GM23248 (cell line): ENCODE measurements around the gene KCNT1. TPM values are rescaled to one million over a fixed set of nuclear protein-coding genes. Genes with fewer than 3 reads are reported as not detected.

Experiments used
- DNase-seq: peaks from one replicate; pipeline ENCODE4 v3.0.0-alpha.2; 2015
- H2AFZ ChIP-seq: fragments of 200-600 bp; sonication (generic); 2 replicates; pipeline ENCODE4 v1.6.1; 2016; ENCODE audit warnings: antibody characterized with exemption
- H3F3A ChIP-seq: fragments of 200-600 bp; sonication (generic); 2 replicates; pipeline ENCODE4 v1.6.1; 2016; ENCODE audit warnings: mild to moderate bottlenecking, antibody characterized with exemption, mixed run types; ENCODE audit not compliant: insufficient read depth
- H3K27ac ChIP-seq: fragments of 200-600 bp; sonication (generic); 2 replicates; pipeline ENCODE4 v1.5.1; 2016; ENCODE audit warnings: mild to moderate bottlenecking
- H3K27me3 ChIP-seq: fragments of 200-600 bp; sonication (generic); replicated peaks from 2 replicates; pipeline ENCODE4 v1.6.1; 2016; ENCODE audit warnings: mild to moderate bottlenecking; ENCODE audit not compliant: insufficient read depth
- H3K36me3 ChIP-seq: fragments of 200-600 bp; sonication (generic); 2 replicates; pipeline ENCODE4 v1.6.1; 2016; ENCODE audit warnings: low read depth, mild to moderate bottlenecking
- H3K4me1 ChIP-seq: fragments of 200-600 bp; sonication (generic); 2 replicates; pipeline ENCODE4 v1.6.1; 2016; ENCODE audit warnings: mild to moderate bottlenecking; ENCODE audit not compliant: insufficient read depth
- H3K4me2 ChIP-seq: fragments of 200-600 bp; sonication (generic); one replicate; pipeline ENCODE4 v1.6.1; 2016; ENCODE audit warnings: mild to moderate bottlenecking; ENCODE audit not compliant: unreplicated experiment
- H3K4me3 ChIP-seq: fragments of 200-600 bp; sonication (generic); 2 replicates; pipeline ENCODE4 v1.5.1; 2016; ENCODE audit warnings: mild to moderate bottlenecking
- H3K79me2 ChIP-seq: fragments of 200-600 bp; sonication (generic); 2 replicates; pipeline ENCODE4 v1.6.1; 2016; ENCODE audit warnings: mild to moderate bottlenecking; ENCODE audit not compliant: insufficient read depth
- H3K9ac ChIP-seq: fragments of 200-600 bp; sonication (generic); 2 replicates; pipeline ENCODE4 v1.6.1; 2016; ENCODE audit warnings: mild to moderate bottlenecking
- H3K9me2 ChIP-seq: fragments of 200-600 bp; sonication (generic); 2 replicates; pipeline ENCODE4 v1.6.1; 2016; ENCODE audit warnings: mixed run types, mild to moderate bottlenecking, moderate library complexity; ENCODE audit not compliant: insufficient read depth
- H3K9me3 ChIP-seq: fragments of 200-600 bp; sonication (generic); one replicate; pipeline ENCODE4 v1.6.1; 2017; ENCODE audit warnings: low read depth
- H4K20me1 ChIP-seq: fragments of 200-600 bp; sonication (generic); 2 replicates; pipeline ENCODE4 v1.6.0; 2016; ENCODE audit not compliant: insufficient read depth
- EZH2 ChIP-seq: fragments of 200-600 bp; sonication (generic); IDR thresholded peaks from 2 replicates; pipeline ENCODE4 v1.6.1; 2018; ENCODE audit warnings: antibody characterized with exemption, mild to moderate bottlenecking; ENCODE audit not compliant: insufficient read depth, poor library complexity, severe bottlenecking
- EZH2phosphoT487 ChIP-seq: fragments of 200-600 bp; sonication (generic); IDR thresholded peaks from 2 replicates; pipeline ENCODE4 v1.6.1; 2018; ENCODE audit warnings: antibody characterized with exemption, moderate library complexity, mild to moderate bottlenecking, low read depth; ENCODE audit not compliant: insufficient read depth
- WGBS, 2 experiments: methylation state at CpG; one replicate each; pipeline ENCODE4 v1.1.6; 2015 to 2017; ENCODE audit warnings: low lambda C conversion rate in 2 of 2, low coverage in 1 of 2; ENCODE audit errors: missing lambda C conversion rate in 2 of 2; 5-methylcytosine and 5-hydroxymethylcytosine counted together
- in situ Hi-C: fragments of 300-500 bp; cut with MboI; formaldehyde crosslinking; loops from 2 replicates; pipeline ENCODE4 v1.15.0; 2020
- polyA plus RNA-seq: library from polyadenylated mRNA; unstranded; fragments of >200 nt; fragmentation: Nextera tagmentation; extraction: Ambion mirVana; gene quantifications from 2 replicates; pipeline ENCODE4 v1.2.1, GENCODE V29; 2016
- total RNA-seq: library from RNA; depleted of rRNA; stranded (reverse); fragments of >200 nt; shearing (Covaris generic); gene quantifications from 2 replicates; pipeline ENCODE4 v1.2.3, GENCODE V29; 2014

The KCNT1 gene
- total and polyA plus RNA-seq, 2 experiments from 2014 or later: not detected

DNA sequence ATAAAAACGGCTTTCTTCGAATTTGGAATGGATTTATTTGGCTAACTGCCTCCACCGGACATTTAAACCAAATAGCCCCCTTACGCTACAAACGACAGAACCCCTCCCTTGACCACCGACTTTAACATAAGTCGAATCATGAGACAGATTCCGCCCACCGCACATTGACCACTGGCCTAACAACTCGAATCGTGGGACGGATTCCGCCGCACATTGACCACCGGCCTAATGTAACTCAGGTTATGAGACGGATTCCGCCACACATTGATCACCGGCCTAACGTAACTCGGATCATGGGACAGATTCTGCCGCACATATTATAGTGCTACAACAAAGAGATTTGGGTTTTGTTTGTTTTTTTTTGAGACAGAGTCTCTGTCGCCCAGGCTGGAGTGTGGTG lies 41.6 kb upstream of the KCNT1 start:
- H3K4me2 ChIP-seq: no peak overlapping the region
- H3K4me1 ChIP-seq: no peaks in the 10 kb centered on the region
- no peak overlapping the region for H3K27ac ChIP-seq
- H3F3A ChIP-seq: no peaks in the 10 kb centered on the region
- H3K9me3 ChIP-seq: no peaks in the 10 kb centered on the region
- H3K27me3 ChIP-seq: peaks cover 5% of the 10 kb centered on the region
- no peaks in the 10 kb centered on the region for H4K20me1 ChIP-seq
- H3K9me2 ChIP-seq: no peaks in the 10 kb centered on the region
- H3K36me3 ChIP-seq: no peaks in the 10 kb centered on the region
- no peak for DNase-seq
- no peaks in the 10 kb centered on the region for H3K79me2 ChIP-seq
- H3K9ac ChIP-seq: no peak overlapping the region
- WGBS, 2 experiments: 77 to 83% methylated on average over 21 to 22 of the region's 22 CpGs
- H3K4me3 ChIP-seq: no peak overlapping the region
- in situ Hi-C loops: no loop called here
- TF ChIP-seq EZH2: no peak
- no peak for TF ChIP-seq EZH2phosphoT487
- H2AFZ ChIP-seq: no peak overlapping the region

DNA sequence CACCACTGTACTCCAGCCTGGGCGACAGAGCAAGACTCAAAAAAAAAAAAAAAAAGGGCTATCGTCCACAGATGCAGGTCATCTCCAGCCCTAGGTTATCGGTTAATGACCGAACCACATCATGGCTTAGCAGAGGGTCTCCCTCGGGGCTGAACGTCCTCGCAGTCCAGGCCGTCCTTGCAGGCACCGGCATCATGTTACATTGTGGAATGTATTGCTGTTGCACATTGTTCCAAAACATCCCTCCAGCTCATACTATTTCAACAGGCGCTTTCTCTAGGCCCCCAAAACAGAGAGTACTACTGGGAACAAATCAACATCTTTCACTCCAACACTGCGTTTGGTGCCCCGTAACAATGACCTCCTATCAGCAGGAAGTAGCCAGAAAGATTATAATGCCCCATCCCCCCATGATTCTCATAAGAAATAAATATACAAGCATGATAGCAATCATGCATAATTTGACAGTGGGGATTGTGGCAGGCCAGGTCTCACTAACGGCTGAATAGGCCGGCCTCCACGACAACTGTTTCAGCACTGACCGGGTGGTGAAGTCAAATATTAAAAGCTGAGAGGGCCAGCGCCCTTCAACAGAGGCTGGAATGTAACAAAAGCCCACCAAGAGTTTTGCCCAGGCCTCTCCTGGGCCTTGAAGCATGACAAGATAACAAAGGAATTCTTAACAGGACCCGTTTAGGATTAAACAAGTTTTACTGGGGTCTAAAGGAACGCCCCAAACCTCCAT lies 40.0 kb upstream of the KCNT1 start:
- DNase-seq: no peak
- H3K27ac ChIP-seq: no peak overlapping the region

DNA sequence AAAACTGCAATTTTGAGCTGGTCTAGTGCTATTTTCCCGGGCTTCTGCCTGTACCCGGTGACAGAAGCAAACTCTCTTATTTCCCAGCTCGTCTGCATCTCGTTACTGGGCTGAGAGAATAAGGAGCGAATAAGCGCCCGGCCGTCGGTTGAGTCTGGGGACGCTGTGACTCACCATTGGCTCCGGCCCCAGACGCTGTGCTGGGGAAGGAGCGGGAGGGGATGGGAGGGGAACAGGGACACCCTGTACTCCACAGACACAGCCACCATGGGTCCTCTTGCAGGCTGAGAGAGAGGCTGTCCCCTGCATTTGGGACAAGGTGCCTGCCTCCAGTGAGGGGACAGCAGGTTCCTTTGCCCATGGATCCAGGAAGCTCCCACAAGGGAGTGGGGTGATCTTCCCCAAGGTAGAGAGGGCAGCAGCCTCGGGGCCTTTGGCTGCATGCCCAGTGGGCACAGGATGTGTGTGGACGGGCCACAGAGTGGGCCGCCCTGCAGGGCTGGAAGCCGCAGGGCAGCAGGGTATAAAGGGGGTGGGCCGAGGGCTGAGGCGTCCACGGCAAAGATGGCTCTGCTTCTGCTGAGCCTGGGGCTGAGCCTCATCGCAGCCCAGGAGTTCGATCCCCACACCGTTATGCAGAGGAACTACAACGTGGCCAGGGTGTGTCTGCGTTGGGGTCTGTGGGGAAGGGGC lies 39.1 kb upstream of the KCNT1 start, which contains the start of gene LCN9:
Gene LCN9 (plus strand): TSS at position 552 of the 693 bp plus-strand sequence. CDS start 13 bp downstream, at position 565.
- DNase-seq: no peak
- no peak within 1 kb of the TSS for H3K4me2 ChIP-seq
- no peaks in the 10 kb centered on the region for H3K79me2 ChIP-seq
- H2AFZ ChIP-seq: no peak within 1 kb of the TSS
- H3K9me3 ChIP-seq: no peaks in the 10 kb centered on the region
- no peaks in the 10 kb centered on the region for H3K4me1 ChIP-seq
- H3K9ac ChIP-seq: no peak within 1 kb of the TSS
- in situ Hi-C loops: no loop called here
- H3K4me3 ChIP-seq: no peak within 1 kb of the TSS
- WGBS, 2 experiments: 40 to 41% methylated on average over 24 to 25 of the region's 25 CpGs
- H3K36me3 ChIP-seq: no peaks in the 10 kb centered on the region
- H3K27me3 ChIP-seq: no peaks in the 10 kb centered on the region
- TF ChIP-seq EZH2: no peak
- TF ChIP-seq EZH2phosphoT487: no peak
- H3K9me2 ChIP-seq: no peaks in the 10 kb centered on the region
- H3K27ac ChIP-seq: no peak within 1 kb of the TSS
- no peaks in the 10 kb centered on the region for H3F3A ChIP-seq
- no peaks in the 10 kb centered on the region for H4K20me1 ChIP-seq

More for the DNA sequence above, 40.0 kb upstream of the KCNT1 start:
- no peaks in the 10 kb centered on the region for H3K9me2 ChIP-seq
- no peaks in the 10 kb centered on the region for H3K4me1 ChIP-seq
- H3F3A ChIP-seq: no peaks in the 10 kb centered on the region
- H3K4me3 ChIP-seq: no peak overlapping the region
- H3K79me2 ChIP-seq: no peaks in the 10 kb centered on the region
- H3K9me3 ChIP-seq: no peaks in the 10 kb centered on the region
- in situ Hi-C loops: no loop called here
- no peak for TF ChIP-seq EZH2
- no peak for TF ChIP-seq EZH2phosphoT487
- peaks cover 3% of the 10 kb centered on the region; the same call in 1 of the 2 replicates for H3K27me3 ChIP-seq
- no peak overlapping the region for H3K4me2 ChIP-seq
- H4K20me1 ChIP-seq: no peaks in the 10 kb centered on the region
- H3K9ac ChIP-seq: no peak overlapping the region
- WGBS, 2 experiments: 46 to 54% methylated on average over 17 to 19 of the region's 19 CpGs
- H3K36me3 ChIP-seq: no peaks in the 10 kb centered on the region
- H2AFZ ChIP-seq: no peak overlapping the region

GRCh38 chr9:135663451-135663770 lies 38.6 kb upstream of the KCNT1 start:
- no peak for DNase-seq
- no peak overlapping the region for H3K4me2 ChIP-seq
- H3K79me2 ChIP-seq: no peaks in the 10 kb centered on the region
- no peak overlapping the region for H2AFZ ChIP-seq
- H3K4me1 ChIP-seq: no peaks in the 10 kb centered on the region
- TF ChIP-seq EZH2phosphoT487 (no peak), EZH2 (no peak)
- H3K9ac ChIP-seq: no peak overlapping the region
- H3F3A ChIP-seq: no peaks in the 10 kb centered on the region
- no peaks in the 10 kb centered on the region for H3K36me3 ChIP-seq
- H3K9me3 ChIP-seq: no peaks in the 10 kb centered on the region
- no peaks in the 10 kb centered on the region for H3K9me2 ChIP-seq
- WGBS, 2 experiments: 42% methylated on average over 3 of the region's 3 CpGs; no CpG with 5 or more reads in 1 of the 2 experiments
- no peaks in the 10 kb centered on the region for H3K27me3 ChIP-seq
- no peak overlapping the region for H3K4me3 ChIP-seq
- H4K20me1 ChIP-seq: no peaks in the 10 kb centered on the region
- H3K27ac ChIP-seq: no peak overlapping the region
- in situ Hi-C loops: no loop called here
